Thyroid gland (tissue), 4 donors: ENCODE measurements around the gene ALDH3B2.

ENCODE experiments used
- CTCF ChIP-seq, 6 experiments: fragments of 200-600 bp in 3 of 6; fragments of 450-650 bp in 3 of 6; sonication (generic) in 3 of 6; IDR thresholded peaks; one replicate each; pipeline ENCODE4 v1.5.1; 2016 to 2019; ENCODE audit warnings: antibody characterized with exemption in 6 of 6, mild to moderate bottlenecking in 2 of 6, inconsistent platforms in 1 of 6, moderate library complexity in 1 of 6
- POLR2A ChIP-seq, 2 donors: fragments of 450-650 bp; IDR thresholded peaks; one replicate each; pipeline ENCODE4 v1.6.1; 2017; ENCODE audit warnings: antibody characterized with exemption in 2 of 2, mild to moderate bottlenecking in 2 of 2, moderate library complexity in 1 of 2

- TF ChIP-seq CTCF (IDR thresholded peaks at IDR 0.05) (no peak), POLR2A (IDR thresholded peaks at IDR 0.05) (no peak)
Measured at GRCh38 chr11:67630943-67631331, 43.5 kb downstream of the ALDH3B2 start.
